H1 (cell line): ENCODE results near the gene CNNM4. TPM values are rescaled to one million over a fixed set of nuclear protein-coding genes. Genes with fewer than 3 reads are reported as not detected.

Experiments used
- CTCF ChIA-PET: fragments of 300-600 bp; sonication (Branson Sonifier 250); formaldehyde crosslinking; loops from one replicate; lab custom pipeline; 2021; ENCODE audit not compliant: partially characterized antibody; lab: Charles Lee
- POLR2A ChIA-PET: fragments of 300-600 bp; sonication (Branson Sonifier 250); formaldehyde crosslinking; loops from one replicate; lab custom pipeline; 2021; ENCODE audit warnings: inconsistent platforms; ENCODE audit not compliant: partially characterized antibody; lab: Charles Lee
- DNase-seq, 2 experiments: peaks; one replicate each; pipeline versions ENCODE4 v3.0.0 to v3.0.0-alpha.2; 2010 to 2022; ENCODE audit warnings: low spot score in 2 of 2, low read depth in 1 of 2, mixed read lengths in 1 of 2
- FAIRE-seq: peaks from 2 replicates; lab custom pipeline; 2011; peaks lifted over from hg19 to GRCh38; lab: Jason Lieb, UNC
- H2AFZ ChIP-seq: 2 replicates; pipeline ENCODE4 v1.8.1; 2012; ENCODE audit warnings: low read length, inconsistent platforms
- H2AK5ac ChIP-seq: 2 replicates; pipeline ENCODE4 v1.6.1; 2013; ENCODE audit warnings: low read depth, low read length
- H2BK120ac ChIP-seq: replicated peaks from 2 replicates; pipeline ENCODE3; 2013; ENCODE audit warnings: low read depth, low read length, inconsistent platforms
- H2BK12ac ChIP-seq: 2 replicates; pipeline ENCODE4 v1.6.1; 2013; ENCODE audit warnings: low read depth, low read length
- H2BK15ac ChIP-seq: 2 replicates; pipeline ENCODE4 v1.6.1; 2013; ENCODE audit warnings: low read length
- H2BK20ac ChIP-seq: 2 replicates; pipeline ENCODE4 v1.6.1; 2013; ENCODE audit warnings: low read length
- H2BK5ac ChIP-seq: 2 replicates; pipeline ENCODE4 v1.6.1; 2013; ENCODE audit warnings: low read depth, low read length
- H3K14ac ChIP-seq: 2 replicates; pipeline ENCODE4 v1.6.1; 2013; ENCODE audit warnings: inconsistent platforms; ENCODE audit not compliant: insufficient read length
- H3K18ac ChIP-seq: 2 replicates; pipeline ENCODE4 v1.6.1; 2013; ENCODE audit warnings: low read length; ENCODE audit errors: extremely low read depth
- H3K23ac ChIP-seq: 2 replicates; pipeline ENCODE4 v1.6.1; 2013; ENCODE audit warnings: inconsistent platforms; ENCODE audit not compliant: insufficient read length
- H3K23me2 ChIP-seq: 2 replicates; pipeline ENCODE4 v1.6.1; 2013; ENCODE audit warnings: low read depth, low read length
- H3K27ac ChIP-seq: 2 replicates; pipeline ENCODE4 v1.6.1; 2011; ENCODE audit warnings: low read depth, low read length, inconsistent platforms
- H3K27me3 ChIP-seq, 4 experiments: replicated peaks in 1 of 4; 1 replicate in 1 of 4; 2 replicates in 3 of 4; pipeline versions ENCODE4 v1.6.1 to v1.8.1; 2011 to 2013; ENCODE audit warnings: low read length in 3 of 4, mild to moderate bottlenecking in 3 of 4, inconsistent platforms in 2 of 4, mixed read lengths in 2 of 4, moderate library complexity in 1 of 4; ENCODE audit not compliant: control insufficient read depth in 3 of 4, insufficient read depth in 3 of 4; ENCODE audit errors: extremely low read depth in 1 of 4
- H3K36me3 ChIP-seq, 4 experiments: 2 replicates each; pipeline versions ENCODE4 v1.6.1 to v1.8.1; 2011 to 2013; ENCODE audit warnings: mild to moderate bottlenecking in 4 of 4, low read length in 3 of 4, moderate library complexity in 2 of 4, control low read depth in 1 of 4, inconsistent platforms in 1 of 4; ENCODE audit not compliant: insufficient read depth in 4 of 4, control insufficient read depth in 2 of 4
- H3K4ac ChIP-seq: replicated peaks from 2 replicates; pipeline ENCODE3; 2013; ENCODE audit warnings: low read length, low read depth, mixed read lengths, inconsistent platforms; ENCODE audit not compliant: insufficient read length
- H3K4me1 ChIP-seq, 4 experiments: replicated peaks in 1 of 4; 1 replicate in 1 of 4; 2 replicates in 3 of 4; pipeline versions ENCODE4 v1.6.1 to v1.8.1; 2011 to 2013; ENCODE audit warnings: low read length in 3 of 4, inconsistent platforms in 2 of 4, mixed read lengths in 1 of 4; ENCODE audit not compliant: insufficient read depth in 4 of 4, control insufficient read depth in 3 of 4
- H3K4me2 ChIP-seq, 2 experiments: 2 replicates each; pipeline versions ENCODE4 v1.6.1 to v1.8.1; 2011 to 2013; ENCODE audit warnings: low read depth in 2 of 2, low read length in 2 of 2, control low read depth in 1 of 2, inconsistent platforms in 1 of 2, mild to moderate bottlenecking in 1 of 2; ENCODE audit not compliant: insufficient read depth in 1 of 2
- H3K4me3 ChIP-seq, 4 experiments: fragments of 200-600, 300-600 bp in 1 of 4; sonication (generic), shearing (Covaris generic), sonication (Bioruptor Twin) in 1 of 4; 2 replicates each; pipeline versions ENCODE4 v1.5.1 to v1.8.1; 2011 to 2016; ENCODE audit warnings: low read length in 4 of 4, low read depth in 3 of 4, control low read depth in 2 of 4, inconsistent platforms in 2 of 4, mild to moderate bottlenecking in 2 of 4, mixed read lengths in 1 of 4, moderate library complexity in 1 of 4; ENCODE audit not compliant: insufficient read depth in 2 of 4; ENCODE audit errors: extremely low read depth in 1 of 4
- H3K56ac ChIP-seq: replicated peaks from 2 replicates; pipeline ENCODE3; 2013; ENCODE audit warnings: low read depth, mild to moderate bottlenecking, mixed read lengths, low read length, inconsistent platforms; ENCODE audit not compliant: insufficient read length
- H3K79me1 ChIP-seq: 2 replicates; pipeline ENCODE4 v1.6.1; 2013; ENCODE audit warnings: low read depth, low read length, control low read depth
- H3K79me2 ChIP-seq, 2 experiments: 2 replicates each; pipeline versions ENCODE4 v1.6.1 to v1.8.1; 2012 to 2013; ENCODE audit warnings: low read length in 2 of 2, mild to moderate bottlenecking in 2 of 2, inconsistent platforms in 1 of 2; ENCODE audit not compliant: insufficient read depth in 2 of 2, control insufficient read depth in 1 of 2
- H3K9ac ChIP-seq, 4 experiments: replicated peaks in 1 of 4; 1 replicate in 1 of 4; 2 replicates in 3 of 4; pipeline versions ENCODE4 v1.6.1 to v1.8.1; 2011 to 2013; ENCODE audit warnings: low read depth in 3 of 4, low read length in 3 of 4, control low read depth in 2 of 4, mild to moderate bottlenecking in 2 of 4, moderate library complexity in 2 of 4, inconsistent platforms in 1 of 4; ENCODE audit errors: extremely low read depth in 1 of 4
- H3K9me3 ChIP-seq, 2 experiments: 2 replicates each; pipeline versions ENCODE4 v1.6.1 to v1.8.1; 2012 to 2013; ENCODE audit warnings: mild to moderate bottlenecking in 2 of 2, moderate library complexity in 2 of 2, control low read depth in 1 of 2, inconsistent platforms in 1 of 2, low read depth in 1 of 2, low read length in 1 of 2, mixed read lengths in 1 of 2; ENCODE audit not compliant: insufficient read depth in 2 of 2
- H4K20me1 ChIP-seq, 2 experiments: replicated peaks in 1 of 2; 2 replicates each; pipeline versions ENCODE3 to v1.8.1; 2011 to 2013; ENCODE audit warnings: inconsistent platforms in 2 of 2, low read length in 2 of 2, mild to moderate bottlenecking in 1 of 2; ENCODE audit not compliant: insufficient read depth in 2 of 2, control insufficient read depth in 1 of 2
- H4K5ac ChIP-seq: 2 replicates; pipeline ENCODE4 v1.6.1; 2013; ENCODE audit warnings: low read length, low read depth, mixed read lengths, inconsistent platforms; ENCODE audit not compliant: insufficient read length
- H4K8ac ChIP-seq: 2 replicates; pipeline ENCODE4 v1.8.0; 2013; ENCODE audit warnings: mild to moderate bottlenecking, moderate library complexity, low read length, inconsistent platforms; ENCODE audit not compliant: insufficient read depth; ENCODE audit errors: extremely low read depth
- H4K91ac ChIP-seq: replicated peaks from 2 replicates; pipeline ENCODE3; 2013; ENCODE audit warnings: low read length, mixed read lengths, inconsistent platforms; ENCODE audit not compliant: insufficient read length
- BRCA1 ChIP-seq: IDR thresholded peaks from 2 replicates; pipeline ENCODE4 v1.6.1; 2012; ENCODE audit warnings: low read depth, low read length, improper control_type of control experiment
- EZH2 ChIP-seq: fragments of 200-600 bp; sonication (generic); IDR thresholded peaks from 2 replicates; pipeline ENCODE4 v1.7.1; 2012; ENCODE audit warnings: low read depth, mild to moderate bottlenecking, moderate library complexity, low read length, inconsistent platforms; ENCODE audit not compliant: severe bottlenecking
- GTF2F1 ChIP-seq: IDR thresholded peaks from 2 replicates; pipeline ENCODE4 v1.6.1; 2012; ENCODE audit warnings: low read depth, low read length, improper control_type of control experiment, borderline replicate concordance
- POLR2AphosphoS5 ChIP-seq: IDR thresholded peaks from 2 replicates; pipeline ENCODE4 v1.6.1; 2011; ENCODE audit warnings: low read depth, low read length
- WGBS, 2 experiments: shearing (Covaris generic) in 1 of 2; methylation state at CpG; one replicate each; pipeline versions ENCODE4 v1.1.6 to v1.1.7; 2013 to 2015; ENCODE audit warnings: low lambda C conversion rate in 2 of 2, mixed read lengths in 2 of 2, inconsistent platforms in 1 of 2, low coverage in 1 of 2, missing lambda C conversion rate in 1 of 2; ENCODE audit not compliant: insufficient replicate concordance in 2 of 2, insufficient coverage in 1 of 2, insufficient read length in 1 of 2; ENCODE audit errors: extremely low coverage in 1 of 2, missing lambda C conversion rate in 1 of 2; 5-methylcytosine and 5-hydroxymethylcytosine counted together
- polyA plus RNA-seq, 7 experiments: library from polyadenylated mRNA; depleted of rRNA in 3 of 7; stranded (reverse) in 5 of 7; unstranded in 2 of 7; fragments of >200 nt in 5 of 7; fragments of 200-250 nt in 2 of 7; gene quantifications; 1 replicate in 5 of 7; 2 replicates in 1 of 7; 4 replicates in 1 of 7; pipeline versions ENCODE4 v1.2.1 to v1.2.3, GENCODE V29; 2011 to 2013; ENCODE audit warnings: missing spikeins in 2 of 7, mixed read lengths in 2 of 7
- total RNA-seq: library from RNA; stranded (reverse); fragmentation: NEBNext Ultra II Directional; extraction: Animal tissue kit (Norgen Biotek cat#: 25700); gene quantifications from 2 replicates; pipeline ENCODE4 v1.2.1, GENCODE V29; 2021

CNNM4 gene
- total and polyA plus RNA-seq, 2 of the 8 experiments (the other 6 are each of a cell fraction or from before 2014, with no cell fraction given) = 10.3 to 11.0 TPM

GRCh38 chr2:96789245-96789617, 28.5 kb downstream of the CNNM4 start:
- FAIRE-seq = no peak
- Histone ChIP-seq H2BK20ac (no peak overlapping the region), H3K36me3 (no peaks in the 10 kb centered on the region), H2AFZ (no peak overlapping the region), H3K79me2 (no peaks in the 10 kb centered on the region), H3K4me1 (no peaks in the 10 kb centered on the region), H2BK12ac (no peak overlapping the region), H4K20me1 (no peaks in the 10 kb centered on the region), H2BK5ac (no peak overlapping the region), H3K79me1 (0 out of 2 replicates have a peak, but pooled peaks cover 2% of the 10 kb centered on the region), H3K27me3 (no peaks in the 10 kb centered on the region), H3K18ac (no peak overlapping the region), H2BK120ac (no peak overlapping the region), H4K5ac (no peak overlapping the region), H3K27ac (no peak overlapping the region), H4K8ac (no peak overlapping the region), H3K4ac (no peak overlapping the region), H2BK15ac (no peak overlapping the region), H3K14ac (no peak overlapping the region), H2AK5ac (no peak overlapping the region), H3K4me3 (no peak overlapping the region), H3K56ac (no peak overlapping the region), H3K4me2 (no peak overlapping the region), H4K91ac (no peak overlapping the region), H3K23me2 (no peaks in the 10 kb centered on the region), H3K9me3 (no peaks in the 10 kb centered on the region), H3K9ac (no peak overlapping the region), H3K23ac (no peak overlapping the region)
- DNase-seq = no peak
- POLR2A ChIA-PET = interaction anchor here (0.6 kb wide), 1 partner anchor 53 kb away, joined by 3 read pairs; no protein-coding TSS in a partner anchor
- 84% methylated on average over 6 of the region's 6 CpGs; no CpG with 5 or more reads in 1 of the 2 experiments for WGBS, 2 experiments
- no peak for TF ChIP-seq POLR2AphosphoS5
- TF ChIP-seq EZH2 = no peak
- no peak for TF ChIP-seq BRCA1
- TF ChIP-seq GTF2F1 = no peak
- CTCF ChIA-PET = interaction anchor here (1.6 to 2.3 kb wide), 2 partner anchors 9 to 11 kb away, joined by 3 to 14 read pairs; no protein-coding TSS in a partner anchor
